ENCODE data around the gene EVC2.
"Not testable (repeated sequence)": the region's sequence is repeated elsewhere in the genome, so short reads cannot be mapped to it uniquely, and the experiment has no call there.

Gene EVC2

GRCh38 chr4:5746829-5747737, 38.7 kb upstream of the EVC2 start:
- DNase-seq, result no peak

GRCh38 chr4:5746250-5746649, 37.9 kb upstream of the EVC2 start:
- DNase-seq, result no peak

- no peak for DNase-seq
Observed at GRCh38 chr4:5742968-5743367, 34.6 kb upstream of the EVC2 start.

- DNase-seq, result no peak
Observed at GRCh38 chr4:5742388-5742787, 34.0 kb upstream of the EVC2 start.

- DNase-seq, result no peak
Observed at GRCh38 chr4:5738061-5738460, 29.7 kb upstream of the EVC2 start.

GRCh38 chr4:5735463-5735862, 27.1 kb upstream of the EVC2 start:
- no peak for DNase-seq

GRCh38 chr4:5734853-5735252, 26.5 kb upstream of the EVC2 start:
- no peak for DNase-seq

GRCh38 chr4:5732158-5732557, 23.8 kb upstream of the EVC2 start:
- DNase-seq, result no peak

- DNase-seq, result no peak
Observed at GRCh38 chr4:5730993-5731990, 22.9 kb upstream of the EVC2 start.

- DNase-seq, result no peak
Observed at GRCh38 chr4:5730436-5730835, 22.1 kb upstream of the EVC2 start.

GRCh38 chr4:5728412-5728811, 20.1 kb upstream of the EVC2 start:
- not testable (repeated sequence) for DNase-seq

GRCh38 chr4:5724377-5724776, 16.0 kb upstream of the EVC2 start:
- no peak for DNase-seq

GRCh38 chr4:5722328-5722727, 14.0 kb upstream of the EVC2 start:
- DNase-seq, result no peak

GRCh38 chr4:5721923-5722322, 13.6 kb upstream of the EVC2 start:
- no peak for DNase-seq

- no peak for DNase-seq
Observed at GRCh38 chr4:5720980-5721379, 12.6 kb upstream of the EVC2 start.

GRCh38 chr4:5720157-5720850, 11.9 kb upstream of the EVC2 start:
- no peak for DNase-seq

- DNase-seq, result no peak
Observed at GRCh38 chr4:5719350-5720055, 11.1 kb upstream of the EVC2 start.

GRCh38 chr4:5718411-5718810, 10.1 kb upstream of the EVC2 start:
- DNase-seq, result no peak

- DNase-seq, result no peak
Observed at GRCh38 chr4:5717449-5718158, 9.2 kb upstream of the EVC2 start.

GRCh38 chr4:5716391-5716790, 8.0 kb upstream of the EVC2 start:
- no peak for DNase-seq

- no peak for DNase-seq
Observed at GRCh38 chr4:5715357-5715756, 7.0 kb upstream of the EVC2 start.
